HEK293 (cell line): Measurements from ENCODE around the gene RNF113B.

ENCODE experiments used
- CTCF ChIA-PET: fragments of 350-600 bp; formaldehyde crosslinking; extraction: SDS; loops from one replicate; lab custom pipeline; 2021; ENCODE audit warnings: antibody characterized with exemption; lab: Yijun Ruan, JAX
- POLR2A ChIA-PET: fragments of 300-600 bp; formaldehyde crosslinking; extraction: SDS; loops from one replicate; lab custom pipeline; 2020; ENCODE audit warnings: antibody characterized with exemption, inconsistent platforms; lab: Yijun Ruan, JAX
- H3K27ac ChIP-seq: fragments of 200-500 bp; sonication (Bioruptor generic); 2 replicates; pipeline ENCODE4 v1.5.1; 2014; ENCODE audit warnings: low read depth, low read length, control low read depth, inconsistent platforms; ENCODE audit errors: extremely low read depth
- H3K36me3 ChIP-seq, 2 experiments: fragments of 200-500 bp in 1 of 2; sonication (Bioruptor generic) in 1 of 2; 1 replicate in 1 of 2; 2 replicates in 1 of 2; pipeline ENCODE4 v1.5.1; 2014 to 2017; ENCODE audit warnings: inconsistent platforms in 2 of 2, low read length in 2 of 2; ENCODE audit not compliant: control insufficient read depth in 2 of 2, insufficient read depth in 1 of 2
- H3K4me1 ChIP-seq: fragments of 200-500 bp; sonication (Bioruptor generic); 2 replicates; pipeline ENCODE4 v1.5.1; 2014; ENCODE audit warnings: mild to moderate bottlenecking, low read length, inconsistent platforms; ENCODE audit not compliant: control insufficient read depth, insufficient read depth
- H3K4me3 ChIP-seq: 2 replicates; pipeline ENCODE4 v1.5.1; 2011; ENCODE audit warnings: low read depth, mild to moderate bottlenecking, control low read depth, low read length, moderate library complexity
- H3K9me3 ChIP-seq: fragments of 200-500 bp; sonication (Bioruptor generic); 2 replicates; pipeline ENCODE4 v1.5.1; 2014; ENCODE audit warnings: low read depth, low read length, inconsistent platforms; ENCODE audit not compliant: control insufficient read depth, insufficient read depth
- ATF2 ChIP-seq: fragments of 450-650 bp; formaldehyde crosslinking; IDR thresholded peaks from 2 replicates; pipeline ENCODE4 v1.5.1; 2016; ENCODE audit warnings: missing biosample characterization, missing genetic modification characterization, low read depth
- GLI2 ChIP-seq: fragments of 450-650 bp; formaldehyde crosslinking; IDR thresholded peaks from 2 replicates; pipeline ENCODE4; 2017; ENCODE audit warnings: missing biosample characterization, missing genetic modification characterization, low read depth, borderline replicate concordance
- GLIS2 ChIP-seq: fragments of 450-650 bp; formaldehyde crosslinking; IDR thresholded peaks from 2 replicates; pipeline ENCODE4 v1.5.1; 2016; ENCODE audit warnings: missing biosample characterization, missing genetic modification characterization
- HIC1 ChIP-seq: fragments of 450-650 bp; formaldehyde crosslinking; IDR thresholded peaks from 2 replicates; pipeline ENCODE4 v1.5.1; 2016; ENCODE audit warnings: missing biosample characterization, missing genetic modification characterization
- PATZ1 ChIP-seq: fragments of 450-650 bp; formaldehyde crosslinking; IDR thresholded peaks from 2 replicates; pipeline ENCODE4 v1.5.1; 2016; ENCODE audit warnings: missing biosample characterization, missing genetic modification characterization
- SALL2 ChIP-seq: fragments of 450-650 bp; formaldehyde crosslinking; IDR thresholded peaks from 2 replicates; pipeline ENCODE4 v1.5.0; 2017; ENCODE audit warnings: missing biosample characterization, mild to moderate bottlenecking, missing genetic modification characterization, borderline replicate concordance
- ZNF155 ChIP-seq: fragments of 450-650 bp; formaldehyde crosslinking; IDR thresholded peaks from 2 replicates; pipeline ENCODE4 v1.5.1; 2016; ENCODE audit warnings: missing biosample characterization, missing genetic modification characterization
- ZNF174 ChIP-seq: fragments of 450-650 bp; formaldehyde crosslinking; IDR thresholded peaks from 2 replicates; pipeline ENCODE4 v1.5.0; 2017; ENCODE audit warnings: missing biosample characterization, mild to moderate bottlenecking, missing genetic modification characterization
- ZNF214 ChIP-seq: fragments of 450-650 bp; formaldehyde crosslinking; IDR thresholded peaks from 2 replicates; pipeline ENCODE4 v1.5.1; 2017; ENCODE audit warnings: missing biosample characterization, mild to moderate bottlenecking, missing genetic modification characterization, borderline replicate concordance
- ZNF23 ChIP-seq: fragments of 450-650 bp; formaldehyde crosslinking; IDR thresholded peaks from 2 replicates; pipeline ENCODE4 v1.5.1; 2016; ENCODE audit warnings: missing biosample characterization, missing genetic modification characterization, borderline replicate concordance
- ZNF280D ChIP-seq: fragments of 450-650 bp; formaldehyde crosslinking; IDR thresholded peaks from 2 replicates; pipeline ENCODE4 v1.5.1; 2016; ENCODE audit warnings: missing biosample characterization, missing genetic modification characterization
- ZNF362 ChIP-seq: fragments of 450-650 bp; formaldehyde crosslinking; IDR thresholded peaks from 2 replicates; pipeline ENCODE4 v1.5.1; 2016; ENCODE audit warnings: missing biosample characterization, missing genetic modification characterization
- ZNF510 ChIP-seq: fragments of 450-650 bp; formaldehyde crosslinking; IDR thresholded peaks from 2 replicates; pipeline ENCODE4 v1.5.1; 2018; ENCODE audit warnings: mild to moderate bottlenecking, missing genetic modification characterization, missing biosample characterization; ENCODE audit not compliant: insufficient replicate concordance
- ZNF530 ChIP-seq: fragments of 450-650 bp; formaldehyde crosslinking; IDR thresholded peaks from 2 replicates; pipeline ENCODE4 v1.5.1; 2016; ENCODE audit warnings: low read depth, missing biosample characterization, missing genetic modification characterization
- ZNF623 ChIP-seq: fragments of 450-650 bp; formaldehyde crosslinking; IDR thresholded peaks from 2 replicates; pipeline ENCODE4 v1.5.1; 2016; ENCODE audit warnings: missing biosample characterization, missing genetic modification characterization
- ZNF837 ChIP-seq: fragments of 450-650 bp; formaldehyde crosslinking; IDR thresholded peaks from 2 replicates; pipeline ENCODE4 v1.5.1; 2016; ENCODE audit warnings: missing biosample characterization, missing genetic modification characterization

RNF113B gene

GRCh38 chr13:98187155-98187964, 10.3 kb upstream of the RNF113B start (continued):
- TF ChIP-seq ZNF280D (no peak), ZNF362 (tag by site-specific recombination) (0 out of 2 replicates have a peak, but pooled peaks have one; percentile 6), ZNF23 (tag by site-specific recombination) (no peak)
- TF ChIP-seq, all 188 proteins: peak for 18

- no peak overlapping the region for H3K4me3 ChIP-seq
- no peaks in the 10 kb centered on the region for H3K9me3 ChIP-seq
- no peaks in the 10 kb centered on the region for H3K36me3 ChIP-seq
- no peak for TF ChIP-seq ZNF530 (tag by site-specific recombination)
- no peak for TF ChIP-seq ZNF174 (tag by site-specific recombination)
- no peak for TF ChIP-seq ZNF623 (tag by site-specific recombination)
- TF ChIP-seq PATZ1 (tag by site-specific recombination) = no peak
- TF ChIP-seq ZNF837 (tag by site-specific recombination) = no peak
- TF ChIP-seq ATF2 (tag by site-specific recombination) = peak; percentile 27; the same call in 1 of the 2 replicates
- TF ChIP-seq ZNF510 = no peak
- peaks cover 9% of the 10 kb centered on the region; the same call in 1 of the 2 replicates for H3K4me1 ChIP-seq
- H3K27ac ChIP-seq = no peak overlapping the region
- POLR2A ChIA-PET = no interaction called here
- CTCF ChIA-PET = no interaction called here
These were observed 7.7 kb upstream of the RNF113B start for GRCh38 chr13:98184792-98185191.

- CTCF ChIA-PET = interaction anchor here (0.6 kb wide), 1 partner anchor 444 kb away, joined by 3 read pairs; no protein-coding TSS in a partner anchor
- TF ChIP-seq ZNF214 (tag by site-specific recombination) (no peak), ZNF155 (tag by site-specific recombination) (no peak), GLIS2 (tag by site-specific recombination) (no peak), GLI2 (tag by site-specific recombination) (no peak), HIC1 (tag by site-specific recombination) (no peak), SALL2 (tag by site-specific recombination) (no peak)
- POLR2A ChIA-PET = no interaction called here
These were observed 5.5 kb upstream of the RNF113B start for GRCh38 chr13:98182589-98182988.

More at GRCh38 chr13:98182589-98182988, 5.5 kb upstream of the RNF113B start:
- H3K9me3 ChIP-seq = no peaks in the 10 kb centered on the region
- H3K4me1 ChIP-seq = peaks cover 2% of the 10 kb centered on the region; the same call in 1 of the 2 replicates
- no peaks in the 10 kb centered on the region for H3K36me3 ChIP-seq
- no peak overlapping the region for H3K4me3 ChIP-seq
- H3K27ac ChIP-seq = no peak overlapping the region
